HG02970 (cell line): ENCODE measurements around the gene PTPRD.
"Not testable (repeated sequence)": the region's sequence is repeated elsewhere in the genome, so short reads cannot be mapped to it uniquely, and the experiment has no call there.

ENCODE experiments used
- ATAC-seq: cut with Tn5 transposase; IDR thresholded peaks from one replicate; pipeline ENCODE4 v1.9.1; 2021; ENCODE audit warnings: mild to moderate bottlenecking, moderate library complexity, moderate number of reproducible peaks; ENCODE audit not compliant: unreplicated experiment, low FRiP score

The PTPRD gene

DNA sequence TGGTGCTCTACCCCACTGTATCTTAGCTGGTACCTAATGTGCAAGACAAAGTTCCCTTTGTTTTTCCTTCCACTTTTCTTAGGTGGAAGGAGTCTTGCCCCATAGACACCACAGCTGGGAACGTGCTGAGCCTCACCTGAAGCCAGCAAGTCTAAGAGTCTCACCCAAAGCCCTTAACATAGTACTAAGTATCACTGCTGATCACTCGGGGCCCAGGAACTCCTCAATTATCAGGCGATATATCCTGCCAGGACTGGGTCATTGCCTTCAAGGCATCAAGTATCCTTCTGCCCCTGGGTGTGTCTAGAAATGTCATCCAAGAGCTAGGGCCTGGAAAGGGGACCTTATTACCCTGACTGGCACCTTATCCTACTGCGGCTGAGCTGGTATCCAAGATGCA lies 123.9 kb downstream of the PTPRD start:
- no peak for ATAC-seq

DNA sequence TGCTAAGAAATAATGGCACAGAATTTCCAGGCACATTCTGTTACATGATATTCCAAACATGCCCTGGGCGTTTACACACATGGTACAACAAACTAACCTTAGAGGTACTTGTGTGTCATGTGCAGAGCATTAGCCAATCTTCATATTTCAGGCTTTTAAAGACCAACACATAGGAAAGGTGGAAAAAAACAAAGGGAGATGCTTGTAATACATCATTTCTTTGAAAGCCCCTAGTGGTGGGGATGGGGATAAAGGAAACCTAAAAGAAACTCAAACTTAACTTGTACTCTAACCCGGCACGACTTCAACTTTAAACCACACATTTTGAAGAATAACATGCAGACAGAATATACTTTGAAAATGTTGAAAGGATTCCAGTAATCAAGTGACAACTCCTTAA lies 133.6 kb downstream of the PTPRD start:
- no peak for ATAC-seq

GRCh38 chr9:10449201-10449617 lies 163.6 kb downstream of the PTPRD start:
- ATAC-seq: not testable (repeated sequence)

GRCh38 chr9:10447036-10447435 lies 165.8 kb downstream of the PTPRD start:
- no peak for ATAC-seq

- no peak for ATAC-seq
These were observed 169.0 kb downstream of the PTPRD start for GRCh38 chr9:10443868-10444204.

- ATAC-seq: no peak
These were observed 169.5 kb downstream of the PTPRD start for GRCh38 chr9:10443181-10443867.

DNA sequence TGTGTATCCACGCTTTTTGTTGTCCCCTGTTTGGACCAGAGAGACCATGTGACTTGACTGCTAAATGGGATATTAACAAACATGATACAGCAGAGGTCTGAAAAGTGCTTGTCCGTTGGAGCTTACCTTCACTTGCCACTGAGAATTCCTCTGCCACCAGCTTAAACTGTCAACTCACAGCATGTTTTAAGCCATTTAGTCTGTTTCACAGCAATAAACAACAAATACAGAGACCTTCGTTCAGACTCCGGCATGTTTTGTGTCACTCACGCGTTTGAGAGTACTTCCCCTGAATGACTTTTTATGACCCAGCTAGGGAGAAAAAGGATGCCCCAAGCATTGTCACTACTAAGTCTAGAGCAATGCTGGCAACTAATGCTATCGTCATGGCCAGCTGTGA lies 173.8 kb downstream of the PTPRD start:
- no peak for ATAC-seq

DNA sequence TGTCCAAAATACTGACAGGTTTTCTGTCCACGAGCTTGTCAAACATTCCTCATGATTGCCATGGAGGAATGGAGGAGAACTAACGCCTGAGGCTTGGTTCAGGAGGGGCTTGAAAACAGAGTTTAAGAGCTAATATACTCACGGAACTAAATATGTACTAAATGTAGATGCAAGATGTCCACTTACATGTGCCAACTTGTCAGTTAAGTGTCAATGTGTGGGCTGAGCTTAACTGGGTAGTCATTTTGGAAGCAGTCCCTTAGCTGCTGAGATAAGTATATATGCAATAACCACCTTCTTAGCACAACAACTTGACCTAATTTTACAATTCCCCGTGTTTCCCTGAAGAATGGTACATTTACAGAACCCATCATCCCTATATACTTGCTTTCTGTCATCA lies 176.0 kb downstream of the PTPRD start:
- no peak for ATAC-seq

DNA sequence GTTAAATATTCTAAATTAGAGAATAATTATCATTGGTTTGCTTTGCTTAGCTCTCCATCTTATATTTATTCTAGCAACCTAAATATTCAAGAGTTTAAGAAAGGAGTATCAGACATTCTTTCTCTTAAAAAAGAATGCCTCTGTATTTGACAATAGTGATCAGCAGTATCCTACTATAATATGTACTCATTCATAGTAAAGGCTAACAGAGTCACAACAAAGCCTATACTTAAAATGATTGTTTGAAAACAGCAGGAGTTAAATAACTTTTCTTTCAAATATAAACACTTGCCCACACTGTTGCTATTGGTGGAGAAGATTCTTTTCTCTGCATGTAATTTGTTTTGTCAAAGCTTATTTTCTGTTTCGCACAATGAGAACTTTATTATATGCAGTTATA lies 178.4 kb downstream of the PTPRD start:
- ATAC-seq: no peak

DNA sequence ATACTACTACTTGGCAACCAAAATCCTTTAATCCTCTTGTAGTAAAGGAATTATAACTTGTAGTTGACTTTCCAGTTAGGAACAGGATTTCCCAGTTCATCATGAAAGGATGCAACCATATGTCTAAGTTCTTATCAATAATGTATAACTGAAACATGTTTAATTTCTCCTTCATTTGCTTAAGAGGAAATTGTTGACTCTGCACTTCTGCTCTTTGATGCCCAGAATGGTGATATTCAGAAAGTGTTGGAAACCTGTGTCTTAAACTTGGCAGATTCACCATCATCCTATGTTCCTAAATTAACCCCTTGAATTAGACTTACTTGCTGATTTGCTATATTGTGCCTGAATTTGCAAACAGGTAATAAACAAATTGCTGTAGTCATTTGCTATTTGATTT lies 201.5 kb downstream of the PTPRD start:
- ATAC-seq: no peak

- no peak for ATAC-seq
These were observed 209.5 kb downstream of the PTPRD start for GRCh38 chr9:10403283-10403682.

- no peak for ATAC-seq
These were observed 216.2 kb downstream of the PTPRD start for GRCh38 chr9:10396615-10397014.

- ATAC-seq: no peak
These were observed 225.5 kb downstream of the PTPRD start for GRCh38 chr9:10387282-10387681.

GRCh38 chr9:10371824-10372223 lies 241.0 kb downstream of the PTPRD start:
- no peak for ATAC-seq

- peak; percentile 91 for ATAC-seq
These were observed 246.5 kb downstream of the PTPRD start for GRCh38 chr9:10366171-10366779.

DNA sequence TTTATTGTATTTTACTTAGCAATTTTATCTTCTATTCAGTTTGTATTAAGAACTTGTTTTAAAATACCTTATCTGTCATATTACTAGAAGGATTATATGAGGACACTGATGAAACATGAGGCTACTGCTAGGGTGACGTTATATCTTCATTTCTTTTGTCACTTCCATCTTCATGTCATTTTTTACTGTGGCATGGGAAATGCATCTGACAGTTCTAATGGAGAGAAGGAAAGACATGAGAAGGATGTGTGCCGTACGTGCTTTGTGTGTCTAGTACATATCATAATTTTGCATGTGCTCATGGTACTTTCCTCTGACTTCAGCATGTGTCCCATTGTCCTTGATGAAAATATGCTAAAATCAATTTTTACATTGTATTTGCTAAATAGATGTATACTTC lies 258.2 kb downstream of the PTPRD start:
- no peak for ATAC-seq

- not testable (repeated sequence) for ATAC-seq
These were observed 267.2 kb downstream of the PTPRD start for GRCh38 chr9:10345621-10346020.

GRCh38 chr9:10341057-10341456 lies 271.7 kb downstream of the PTPRD start:
- no peak for ATAC-seq

- ATAC-seq: no peak
These were observed 273.6 kb downstream of the PTPRD start for GRCh38 chr9:10339152-10339551.

GRCh38 chr9:10331157-10331556 lies 281.6 kb downstream of the PTPRD start:
- no peak for ATAC-seq

- ATAC-seq: no peak
These were observed 330.7 kb downstream of the PTPRD start for GRCh38 chr9:10282084-10282483.

GRCh38 chr9:10274988-10275387 lies 337.8 kb downstream of the PTPRD start:
- no peak for ATAC-seq
